EH (cell line): ENCODE measurements around the gene ANAPC4.

Source experiments
- DNase-seq: peaks from one replicate; pipeline ENCODE4 v3.0.0-alpha.2; 2015; ENCODE audit warnings: low read depth

The ANAPC4 gene

GRCh38 chr4:25433966-25434827 lies 57.1 kb downstream of the ANAPC4 start:
- no peak for DNase-seq

- no peak for DNase-seq
Measured at GRCh38 chr4:25437926-25438325, 60.9 kb downstream of the ANAPC4 start.

GRCh38 chr4:25439918-25440477 lies 62.9 kb downstream of the ANAPC4 start:
- DNase-seq = peak; percentile 77

- no peak for DNase-seq
Measured at GRCh38 chr4:25440478-25441030, 63.5 kb downstream of the ANAPC4 start.

- DNase-seq = peak; percentile 75
Measured at GRCh38 chr4:25441519-25442117, 64.6 kb downstream of the ANAPC4 start.

GRCh38 chr4:25442863-25443307 lies 65.8 kb downstream of the ANAPC4 start:
- DNase-seq = no peak

- DNase-seq = no peak
Measured at GRCh38 chr4:25443851-25444250, 66.8 kb downstream of the ANAPC4 start.

GRCh38 chr4:25446611-25447010 lies 69.5 kb downstream of the ANAPC4 start:
- DNase-seq = no peak

- peak; percentile 96 for DNase-seq
Measured at GRCh38 chr4:25448379-25449109, 71.5 kb downstream of the ANAPC4 start.

DNA sequence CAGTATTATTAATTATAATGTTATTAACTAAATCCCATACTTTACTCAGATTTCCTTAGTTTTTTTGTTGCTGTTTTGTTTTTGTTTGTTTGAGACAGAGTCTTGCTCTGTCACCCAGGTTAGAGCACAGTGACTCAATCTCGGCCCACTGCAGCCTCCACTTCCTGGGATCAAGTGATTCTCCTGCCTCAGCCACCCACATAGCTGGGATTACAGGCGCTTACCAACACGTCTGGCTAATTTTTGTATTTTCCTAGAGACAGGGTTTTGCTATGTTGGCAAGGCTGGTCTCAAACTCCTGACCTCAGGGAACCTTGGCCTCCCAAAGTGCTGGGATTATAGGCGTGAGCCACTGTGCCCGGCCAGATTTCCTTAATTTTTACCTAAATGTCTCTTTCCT lies 72.2 kb downstream of the ANAPC4 start:
- peak; percentile 78 for DNase-seq

DNA sequence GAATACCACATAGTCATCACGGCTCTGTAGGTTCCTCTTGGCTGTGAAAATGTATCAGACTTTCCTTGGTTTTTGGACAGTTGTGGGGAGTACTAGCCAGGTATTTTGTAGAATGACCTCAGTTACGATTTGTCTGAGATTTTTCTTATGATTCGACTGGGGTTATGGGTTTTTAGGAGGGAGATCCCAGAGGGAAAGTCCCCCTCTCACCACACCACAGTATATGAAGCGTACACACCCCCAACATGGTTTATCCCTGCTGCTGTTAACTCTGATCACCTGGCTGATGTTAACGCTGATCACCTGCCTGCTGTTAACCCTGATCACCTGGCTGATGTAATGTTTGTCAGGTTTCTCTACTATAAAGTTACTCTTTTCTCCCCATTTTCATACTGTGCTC lies 72.6 kb downstream of the ANAPC4 start:
- DNase-seq = no peak

- no peak for DNase-seq
Measured at GRCh38 chr4:25450491-25450901, 73.4 kb downstream of the ANAPC4 start.

- no peak for DNase-seq
Measured at GRCh38 chr4:25451676-25452075, 74.6 kb downstream of the ANAPC4 start.

GRCh38 chr4:25452081-25452480 lies 75.0 kb downstream of the ANAPC4 start:
- DNase-seq = no peak

- no peak for DNase-seq
Measured at GRCh38 chr4:25454476-25454875, 77.4 kb downstream of the ANAPC4 start.

DNA sequence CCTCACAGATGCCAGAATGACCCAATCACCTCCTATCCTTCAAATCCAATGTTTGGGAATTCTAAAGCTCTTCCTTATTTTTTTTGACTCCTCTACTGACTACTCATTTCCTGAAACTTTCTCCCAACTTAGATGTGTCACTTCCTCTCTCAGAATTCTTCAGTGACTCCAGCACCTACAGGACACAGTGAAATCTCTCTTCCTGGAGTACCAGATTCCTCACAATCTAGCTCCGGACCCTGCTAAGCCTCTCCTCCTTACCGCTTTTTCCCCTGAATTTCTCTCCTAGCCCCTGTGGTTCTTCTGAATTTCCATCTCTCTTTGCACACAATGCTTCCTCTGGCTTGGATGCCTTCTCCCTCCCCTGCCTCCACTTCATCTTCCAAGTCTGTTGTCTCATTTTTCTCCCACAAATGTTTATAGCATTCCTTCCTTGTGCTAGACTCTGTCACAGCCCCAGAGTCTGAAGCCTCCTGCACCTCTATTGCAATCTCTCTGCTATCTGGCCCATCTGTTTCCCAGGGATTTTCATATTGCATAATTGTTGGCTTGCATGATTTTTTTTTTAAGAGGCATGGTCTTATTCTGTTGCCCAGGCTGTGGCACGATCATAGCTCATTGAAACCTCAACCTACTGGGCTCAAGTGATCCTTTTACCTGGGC lies 80.1 kb downstream of the ANAPC4 start:
- peak; percentile 87 for DNase-seq

DNA sequence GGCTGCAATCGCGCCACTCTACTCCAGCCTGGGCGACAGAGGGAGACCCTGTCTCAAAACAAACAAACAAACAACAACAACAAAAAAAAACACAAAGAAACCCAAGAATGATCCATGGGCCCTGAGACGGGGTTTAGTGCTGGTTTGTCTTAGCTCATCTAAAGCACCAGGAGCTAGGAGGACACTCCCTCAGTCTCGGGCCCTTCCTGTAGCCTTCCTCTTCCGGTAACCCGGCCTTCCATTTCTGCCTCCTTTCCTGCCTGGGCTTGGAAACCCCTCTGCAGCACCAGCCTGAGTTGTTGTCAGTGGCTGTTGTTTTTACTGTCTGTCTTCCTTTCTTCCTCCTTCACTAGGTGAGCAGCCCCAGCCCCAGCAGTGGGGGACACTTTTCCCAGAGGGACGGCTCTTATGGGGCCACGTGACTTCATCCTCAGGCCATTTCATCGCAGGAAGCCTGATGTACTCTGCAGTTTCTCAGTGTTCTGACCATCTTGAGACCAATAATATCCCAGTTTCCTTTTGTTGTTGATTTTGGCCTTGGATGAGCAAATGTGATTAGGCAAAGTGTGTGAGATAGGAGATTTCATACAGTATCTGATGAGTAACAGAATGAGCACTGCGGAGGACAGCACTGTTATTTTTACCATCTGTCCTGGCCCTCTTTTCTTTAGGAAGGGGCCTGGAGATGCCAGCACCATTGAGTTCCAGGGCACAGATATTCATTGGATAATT lies 90.1 kb downstream of the ANAPC4 start:
- peak; percentile 54 for DNase-seq

- no peak for DNase-seq
Measured at GRCh38 chr4:25467843-25468242, 90.8 kb downstream of the ANAPC4 start.
